ENCODE measurements around the gene HDHD5.

DNA sequence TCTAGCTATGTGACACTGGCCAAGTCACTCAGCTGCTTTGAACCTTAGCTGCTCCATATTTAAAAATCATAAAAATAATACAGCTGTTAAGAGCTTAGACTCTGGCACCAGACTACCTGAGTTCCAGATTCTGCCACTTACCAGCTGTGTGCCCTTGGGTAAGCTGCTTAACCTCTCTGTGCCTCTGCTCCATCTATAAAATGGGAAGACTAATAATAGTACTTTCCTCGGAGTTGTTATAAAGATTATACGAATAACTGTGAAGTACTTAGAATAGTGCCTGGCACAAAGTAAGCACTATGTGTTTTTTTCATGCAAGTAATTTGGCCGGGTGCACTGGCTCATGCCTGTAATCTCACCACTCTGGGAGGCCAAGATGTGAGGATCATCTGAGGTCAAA, 1.4 kb downstream of the HDHD5 start:
- TF ChIP-seq CTCF (IDR thresholded peaks at IDR 0.05) = no peak
- no peak for TF ChIP-seq EP300 (IDR thresholded peaks at IDR 0.05)
- no peak for TF ChIP-seq POLR2AphosphoS5 (IDR thresholded peaks at IDR 0.05)
- TF ChIP-seq POLR2A (IDR thresholded peaks at IDR 0.05; ENCODE audit: low read depth) = no peak
